Activated T-cell treated with anti-CD3 and anti-CD28 coated beads, Interleukin-2, amount 50 U/mL, for 72 hours (primary cell): ENCODE data around the gene ABCA2. TPM values are rescaled to one million over a fixed set of nuclear protein-coding genes. Genes with fewer than 3 reads are reported as not detected.

Source experiments
- ATAC-seq, 2 donors: fragments of 150-1000 bp; cut with Tn5 transposase; replicated peaks in 1 of 2; 2 replicates each; pipeline ENCODE4 v1.10.0; 2021; ENCODE audit warnings: moderate library complexity in 2 of 2, mild to moderate bottlenecking in 1 of 2
- DNase-seq, 2 donors: peaks; one replicate each; pipeline ENCODE4 v3.0.0; 2021 to 2022; ENCODE audit warnings: mixed read lengths in 1 of 2
- H3K27ac Mint-ChIP-seq: one replicate; pipeline ENCODE4 v1.8.0; 2022; ENCODE audit warnings: mild to moderate bottlenecking, moderate library complexity, mixed read lengths
- H3K27me3 Mint-ChIP-seq: one replicate; pipeline ENCODE4 v1.8.0; 2022; ENCODE audit warnings: low read depth, mixed read lengths
- H3K36me3 Mint-ChIP-seq, 2 donors: one replicate each; pipeline ENCODE4 v1.8.0; 2022; ENCODE audit warnings: mixed read lengths in 2 of 2, mild to moderate bottlenecking in 1 of 2; ENCODE audit not compliant: insufficient read depth in 2 of 2
- H3K4me1 Mint-ChIP-seq: one replicate; pipeline ENCODE4 v1.8.0; 2022; ENCODE audit warnings: low read depth, mixed read lengths
- H3K4me3 Mint-ChIP-seq, 2 donors: one replicate each; pipeline ENCODE4 v1.8.0; 2022; ENCODE audit warnings: mild to moderate bottlenecking in 2 of 2, mixed read lengths in 2 of 2, moderate library complexity in 2 of 2
- H3K9me3 Mint-ChIP-seq, 2 donors: one replicate each; pipeline ENCODE4 v1.8.0; 2022; ENCODE audit warnings: mixed read lengths in 2 of 2
- total RNA-seq, 2 donors: library from RNA; stranded (reverse); gene quantifications; one replicate each; pipeline ENCODE4 v1.2.3, GENCODE V29; 2022

Gene ABCA2
- total RNA-seq, 2 donors from 2014 or later, result 23.9 to 27.5 TPM

DNA sequence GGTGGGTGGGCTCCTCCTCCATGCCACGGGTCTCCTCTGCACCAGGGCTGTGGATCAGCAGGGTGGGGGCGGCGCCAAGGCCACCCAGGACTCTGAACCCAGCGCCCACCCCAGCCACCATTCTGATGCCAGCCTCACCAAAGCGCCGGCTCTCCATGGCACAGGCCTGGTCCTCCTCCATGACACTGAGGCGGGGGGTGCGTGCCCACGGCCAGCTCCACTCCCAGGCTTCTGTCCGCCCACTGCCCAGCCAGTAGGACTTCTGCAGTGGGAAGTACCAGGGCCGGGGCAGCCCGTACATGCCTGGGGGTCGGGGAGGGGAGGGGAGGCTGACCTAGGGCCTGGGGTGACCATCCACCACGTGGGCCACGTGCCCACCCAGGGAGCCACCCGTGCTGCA, 11.6 kb downstream of the ABCA2 start:
- no peak for ATAC-seq
- Mint-ChIP-seq H3K36me3 (no peaks in the 10 kb centered on the region), H3K9me3 (no peaks in the 10 kb centered on the region), H3K27ac (no peak overlapping the region), H3K27me3 (no peaks in the 10 kb centered on the region), H3K4me1 (no peaks in the 10 kb centered on the region), H3K4me3 (no peak overlapping the region)
- DNase-seq, result no peak

- no peak for DNase-seq
- Mint-ChIP-seq H3K4me3 (no peak overlapping the region), H3K9me3 (no peaks in the 10 kb centered on the region), H3K36me3 (no peaks in the 10 kb centered on the region), H3K27me3 (no peaks in the 10 kb centered on the region), H3K27ac (no peak overlapping the region), H3K4me1 (no peaks in the 10 kb centered on the region)
- no peak for ATAC-seq
These were observed 12.1 kb downstream of the ABCA2 start for GRCh38 chr9:137015976-137016375.

DNA sequence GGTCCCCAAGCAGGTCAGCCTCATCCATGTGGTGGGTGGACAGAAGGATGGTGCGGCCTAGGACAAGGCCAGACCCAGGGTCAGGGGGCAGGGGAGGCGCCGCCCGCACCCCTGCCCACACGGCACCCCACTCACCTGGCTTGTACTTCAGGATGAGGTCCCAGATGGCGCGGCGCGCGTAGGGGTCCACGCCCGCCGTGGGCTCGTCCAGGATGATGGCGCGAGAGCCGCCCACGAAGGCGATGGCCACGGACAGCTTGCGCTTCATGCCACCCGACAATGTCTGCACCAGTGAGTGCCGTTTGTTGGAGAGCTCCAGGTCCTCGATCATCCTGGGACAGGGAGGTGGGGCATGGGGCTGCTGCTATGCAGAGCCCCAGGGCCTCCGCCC, 12.5 kb downstream of the ABCA2 start:
- Mint-ChIP-seq H3K27ac (no peak overlapping the region), H3K27me3 (no peaks in the 10 kb centered on the region), H3K4me1 (no peaks in the 10 kb centered on the region)

DNA sequence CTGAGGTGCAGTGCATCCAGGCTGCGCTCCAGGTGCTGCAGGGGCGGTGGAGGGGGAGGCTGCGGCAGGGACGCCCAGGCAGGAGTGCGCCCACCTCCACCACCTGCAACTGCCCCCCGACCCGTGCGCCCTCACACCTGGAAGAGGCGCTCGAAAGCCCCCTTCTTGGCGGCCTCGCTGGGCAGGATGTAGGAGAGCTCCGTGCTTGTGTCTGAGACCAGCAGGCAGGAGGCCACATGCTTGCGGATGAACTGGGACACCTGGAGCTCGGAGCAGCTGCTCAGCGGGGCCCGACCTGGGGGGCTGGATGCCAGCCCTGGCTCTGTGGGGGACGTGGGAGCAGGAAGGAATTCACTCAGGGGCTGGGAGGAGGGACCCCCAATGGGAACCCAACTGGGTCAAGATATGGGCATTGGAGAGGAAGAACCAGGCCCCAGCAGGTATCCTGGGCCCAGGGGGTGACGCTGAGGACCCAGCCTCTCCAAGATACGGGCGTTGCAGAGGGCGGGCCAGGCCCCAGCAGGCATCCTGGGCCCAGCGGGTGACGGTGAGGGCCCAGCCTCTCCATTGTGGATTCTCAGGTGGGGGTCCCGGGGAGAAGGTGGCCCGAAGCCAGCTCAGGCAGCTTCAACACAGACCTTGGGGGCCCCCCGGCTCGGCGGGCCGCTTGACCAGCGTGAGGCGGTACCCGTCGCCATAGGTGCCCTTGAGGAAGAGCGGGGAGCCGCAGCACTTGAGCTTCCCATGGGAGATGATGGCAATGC, 13.1 kb downstream of the ABCA2 start:
- DNase-seq, result no peak
- no peak overlapping the region for H3K4me3 Mint-ChIP-seq

More for the DNA sequence above, 12.5 kb downstream of the ABCA2 start:
- Mint-ChIP-seq H3K9me3 (no peaks in the 10 kb centered on the region), H3K4me3 (no peak overlapping the region), H3K36me3 (no peaks in the 10 kb centered on the region)
- DNase-seq, result no peak
- no peak for ATAC-seq

GRCh38 chr9:137014166-137014565, 13.9 kb downstream of the ABCA2 start:
- H3K9me3 Mint-ChIP-seq, result no peaks in the 10 kb centered on the region
- no peak overlapping the region for H3K27ac Mint-ChIP-seq
- ATAC-seq, result no peak
- no peaks in the 10 kb centered on the region for H3K36me3 Mint-ChIP-seq
- no peaks in the 10 kb centered on the region for H3K27me3 Mint-ChIP-seq
- no peak for DNase-seq
- H3K4me1 Mint-ChIP-seq, result no peaks in the 10 kb centered on the region
- H3K4me3 Mint-ChIP-seq, result no peak overlapping the region

More for the DNA sequence above, 13.1 kb downstream of the ABCA2 start:
- Mint-ChIP-seq H3K27ac (no peak overlapping the region), H3K27me3 (no peaks in the 10 kb centered on the region), H3K4me1 (no peaks in the 10 kb centered on the region), H3K36me3 (no peaks in the 10 kb centered on the region), H3K9me3 (no peaks in the 10 kb centered on the region)
- no peak for ATAC-seq

DNA sequence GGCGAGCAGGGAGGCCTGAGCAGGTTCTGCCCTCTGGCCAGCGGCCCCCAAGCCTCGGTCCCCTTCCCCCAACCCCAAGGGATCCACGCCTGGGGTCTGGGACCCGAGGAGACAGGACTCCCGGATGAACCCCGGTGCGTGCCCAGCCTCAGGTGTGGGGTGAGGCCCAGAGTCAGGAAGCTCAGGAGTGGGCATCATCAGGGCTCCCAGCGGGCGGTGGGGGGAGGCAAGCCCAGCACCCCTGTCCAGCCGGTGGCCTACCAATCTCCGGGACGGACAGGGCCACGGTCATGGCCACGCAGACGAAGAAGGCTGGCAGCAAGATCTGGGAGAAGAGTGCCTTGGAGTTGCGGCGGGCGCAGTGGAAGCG, 14.5 kb downstream of the ABCA2 start:
- Mint-ChIP-seq H3K27ac (no peak overlapping the region), H3K9me3 (no peaks in the 10 kb centered on the region), H3K4me1 (no peaks in the 10 kb centered on the region), H3K36me3 (no peaks in the 10 kb centered on the region), H3K27me3 (no peaks in the 10 kb centered on the region), H3K4me3 (no peak overlapping the region)
- ATAC-seq (no peak), DNase-seq (no peak)

DNA sequence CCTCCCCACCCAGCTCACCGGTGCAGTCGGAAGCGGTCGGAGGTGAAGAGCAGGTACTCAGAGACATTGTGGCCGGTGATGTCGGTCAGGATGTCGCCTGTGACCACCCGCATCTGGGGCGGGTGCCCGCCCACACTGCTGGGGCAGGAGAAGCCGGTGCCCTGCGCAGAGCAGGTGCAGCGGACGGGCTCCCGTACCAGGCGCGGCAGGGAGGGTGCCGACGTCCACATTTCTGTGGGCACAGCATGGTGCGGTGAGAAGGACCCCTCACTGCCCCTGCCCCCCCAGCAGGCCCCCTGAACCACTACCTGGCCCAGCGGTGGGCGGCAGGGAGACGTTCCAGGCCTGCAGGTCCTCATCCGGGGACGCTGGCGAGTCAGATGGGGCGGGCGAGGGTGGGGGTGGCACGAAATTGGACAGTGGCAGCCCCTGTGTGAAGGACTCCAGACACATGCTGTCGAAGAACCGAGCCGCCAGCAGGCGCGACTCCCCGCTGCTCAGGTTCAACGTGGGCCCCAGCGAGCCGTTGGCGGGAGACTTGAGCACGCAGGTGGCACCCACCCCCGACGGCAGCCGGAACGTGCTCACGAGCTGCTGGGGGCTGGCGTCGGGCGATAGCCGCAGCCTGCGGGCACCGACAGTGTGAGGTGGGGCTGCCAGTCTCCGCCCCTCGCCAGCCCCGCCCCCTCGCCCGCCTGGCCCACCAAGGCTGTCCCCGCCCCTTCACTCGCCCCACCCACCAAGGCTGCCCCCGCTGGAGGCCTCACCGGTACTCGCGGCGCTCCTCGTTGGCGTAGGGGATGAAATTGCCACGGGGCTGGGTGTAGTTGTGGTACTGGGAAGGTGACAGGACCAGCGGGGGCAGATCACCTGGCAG, 15.1 kb downstream of the ABCA2 start:
- H3K4me1 Mint-ChIP-seq, result no peaks in the 10 kb centered on the region
- H3K4me3 Mint-ChIP-seq, result no peak overlapping the region
- no peak for DNase-seq
- H3K9me3 Mint-ChIP-seq, result no peaks in the 10 kb centered on the region
- no peaks in the 10 kb centered on the region for H3K36me3 Mint-ChIP-seq
- H3K27ac Mint-ChIP-seq, result no peak overlapping the region
- H3K27me3 Mint-ChIP-seq, result no peaks in the 10 kb centered on the region
- no peak for ATAC-seq

DNA sequence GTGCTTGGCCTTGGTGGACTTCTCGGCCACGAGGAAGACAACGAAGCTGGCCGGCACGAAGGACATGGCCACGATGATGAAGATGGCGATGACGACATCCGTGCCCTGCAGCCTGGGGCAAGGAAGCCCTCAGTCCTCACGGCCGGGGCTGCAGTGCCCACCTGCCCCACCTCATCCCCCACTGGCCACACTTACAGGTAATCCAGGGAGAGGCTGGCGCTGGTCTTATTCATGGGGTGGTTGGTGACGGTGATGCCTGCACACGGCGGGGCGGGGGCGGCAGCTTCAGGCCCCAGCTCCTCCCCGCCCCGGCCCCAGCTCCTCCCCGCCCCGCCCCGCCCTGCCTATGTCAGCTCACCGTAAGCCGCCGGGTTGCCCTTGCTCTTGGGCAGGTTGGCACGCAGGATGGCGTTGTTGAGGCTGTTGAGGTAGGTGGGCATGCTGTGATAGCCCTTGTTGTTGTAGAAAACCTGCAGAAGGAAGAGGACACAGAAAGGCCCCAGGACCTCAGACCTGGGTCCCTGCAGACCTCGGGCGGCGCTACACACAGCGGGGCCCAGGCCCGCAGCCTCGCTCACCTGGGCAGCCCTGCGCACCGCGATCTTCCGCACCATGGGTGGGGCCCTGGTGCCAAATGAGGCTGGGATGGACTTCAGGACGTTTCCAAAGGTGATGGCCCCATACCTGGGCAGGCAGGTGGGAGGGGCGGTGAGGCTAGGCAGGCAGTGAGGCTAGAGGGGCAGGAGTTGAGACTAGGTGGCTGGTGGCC, 15.9 kb downstream of the ABCA2 start:
- Mint-ChIP-seq H3K4me3 (no peak overlapping the region), H3K9me3 (no peaks in the 10 kb centered on the region), H3K27me3 (no peaks in the 10 kb centered on the region), H3K27ac (no peak overlapping the region), H3K36me3 (no peaks in the 10 kb centered on the region), H3K4me1 (no peaks in the 10 kb centered on the region)
- DNase-seq, result no peak
- ATAC-seq, result no peak

- Mint-ChIP-seq H3K27me3 (no peaks in the 10 kb centered on the region), H3K4me1 (no peaks in the 10 kb centered on the region), H3K4me3 (no peak overlapping the region), H3K9me3 (no peaks in the 10 kb centered on the region), H3K36me3 (no peaks in the 10 kb centered on the region), H3K27ac (no peak overlapping the region)
- ATAC-seq (no peak), DNase-seq (no peak)
These were observed 16.9 kb downstream of the ABCA2 start for GRCh38 chr9:137011156-137011555.

DNA sequence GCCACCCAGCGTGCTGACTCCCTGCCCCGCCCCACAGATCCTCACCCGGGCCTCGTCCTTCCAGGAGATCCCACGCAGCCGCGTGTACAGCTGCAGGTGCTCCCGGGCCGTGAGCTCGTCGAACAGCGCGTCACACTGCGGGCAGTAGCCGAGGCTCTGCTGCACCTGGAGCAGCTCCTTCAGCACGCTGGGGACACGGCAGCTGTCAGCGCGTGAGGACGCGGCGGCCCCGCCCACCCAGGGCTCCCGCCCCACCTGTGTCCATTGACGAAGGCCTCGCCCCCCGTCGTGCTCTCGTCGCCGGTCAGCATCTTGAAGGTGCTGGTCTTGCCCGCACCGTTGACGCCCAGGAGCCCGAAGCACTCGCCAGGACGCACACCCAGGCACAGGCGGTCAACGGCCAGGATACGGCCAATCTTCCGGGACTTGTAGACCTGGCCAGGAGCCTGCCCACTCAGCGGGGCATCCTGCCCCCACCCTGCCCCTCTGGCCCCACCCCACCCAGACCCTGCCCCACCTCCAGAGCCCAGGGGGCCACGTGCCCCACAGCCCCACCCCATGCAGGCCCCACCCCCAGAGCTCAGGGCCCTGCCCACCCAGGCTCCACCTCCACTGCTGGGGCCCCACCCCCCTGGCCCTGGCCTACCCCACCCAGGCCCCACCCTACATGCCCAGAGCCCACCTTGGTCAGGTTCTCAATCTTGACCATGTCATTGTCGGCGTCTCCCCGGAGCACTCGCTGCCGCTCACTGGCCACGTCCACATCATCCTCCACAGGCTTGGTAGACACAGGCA, 17.9 kb downstream of the ABCA2 start:
- Mint-ChIP-seq H3K27ac (no peak overlapping the region), H3K9me3 (no peaks in the 10 kb centered on the region), H3K4me1 (no peaks in the 10 kb centered on the region), H3K4me3 (no peak overlapping the region), H3K36me3 (no peaks in the 10 kb centered on the region), H3K27me3 (no peaks in the 10 kb centered on the region)
- DNase-seq, result no peak
- no peak for ATAC-seq

DNA sequence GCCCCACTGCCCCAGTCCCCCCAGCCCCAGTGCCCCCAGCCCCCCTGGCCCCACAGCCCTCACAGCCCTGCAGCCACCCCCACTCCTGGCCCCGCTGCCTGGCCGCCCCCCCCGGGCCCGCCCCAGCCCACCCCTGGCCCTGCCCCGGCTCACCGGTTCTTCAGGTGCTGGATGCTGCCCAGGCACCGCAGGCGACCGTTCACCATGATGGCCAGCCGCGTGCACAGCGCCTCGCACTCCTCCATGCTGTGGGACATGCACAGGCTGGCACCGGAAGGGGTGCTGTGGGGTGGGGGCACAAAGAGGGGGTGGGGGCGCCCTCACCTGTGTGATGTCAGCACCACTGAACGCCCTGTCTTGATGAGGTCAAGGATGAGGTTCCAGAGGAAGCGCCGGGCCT, 18.8 kb downstream of the ABCA2 start:
- no peaks in the 10 kb centered on the region for H3K36me3 Mint-ChIP-seq
- H3K4me1 Mint-ChIP-seq, result no peaks in the 10 kb centered on the region
- DNase-seq (no peak), ATAC-seq (no peak)
- no peaks in the 10 kb centered on the region for H3K27me3 Mint-ChIP-seq
- H3K4me3 Mint-ChIP-seq, result no peak overlapping the region
- no peak overlapping the region for H3K27ac Mint-ChIP-seq
- H3K9me3 Mint-ChIP-seq, result no peaks in the 10 kb centered on the region

GRCh38 chr9:137008312-137008711, 19.7 kb downstream of the ABCA2 start:
- H3K9me3 Mint-ChIP-seq, result no peaks in the 10 kb centered on the region
- H3K36me3 Mint-ChIP-seq, result no peaks in the 10 kb centered on the region
- no peaks in the 10 kb centered on the region for H3K27me3 Mint-ChIP-seq
- DNase-seq (no peak), ATAC-seq (no peak)
- H3K4me1 Mint-ChIP-seq, result no peaks in the 10 kb centered on the region
- no peak overlapping the region for H3K27ac Mint-ChIP-seq
- no peak overlapping the region for H3K4me3 Mint-ChIP-seq
